NCI-H2196 (cell line): ENCODE results near the gene NXN.
"Not testable (repeated sequence)": the region's sequence is repeated elsewhere in the genome, so short reads cannot be mapped to it uniquely, and the experiment has no call there.

Experiments
- DNase-seq: peaks from one replicate; lab custom pipeline; 2025; ENCODE audit not compliant: unreplicated experiment; lab: John Stamatoyannopoulos, UW

NXN gene

GRCh38 chr17:1007310-1008007 lies 27.9 kb upstream of the NXN start:
- DNase-seq: no peak

- peak; percentile 14 for DNase-seq
These were observed 26.5 kb upstream of the NXN start for GRCh38 chr17:1006054-1006453.

- DNase-seq: peak; percentile 48
These were observed 25.9 kb upstream of the NXN start for GRCh38 chr17:1005361-1005946.

GRCh38 chr17:1004769-1005295 lies 25.3 kb upstream of the NXN start:
- no peak for DNase-seq

GRCh38 chr17:1003972-1004768 lies 24.6 kb upstream of the NXN start:
- no peak for DNase-seq

GRCh38 chr17:1003633-1003971 lies 24.0 kb upstream of the NXN start:
- DNase-seq: no peak

- DNase-seq: no peak
These were observed 23.4 kb upstream of the NXN start for GRCh38 chr17:1002771-1003555.

- no peak for DNase-seq
These were observed 22.8 kb upstream of the NXN start for GRCh38 chr17:1002412-1002753.

GRCh38 chr17:1001640-1002411 lies 22.2 kb upstream of the NXN start:
- DNase-seq: no peak

- DNase-seq: no peak
These were observed 21.3 kb upstream of the NXN start for GRCh38 chr17:1000597-1001461.

- no peak for DNase-seq
These were observed 18.5 kb upstream of the NXN start for GRCh38 chr17:998111-998510.

- DNase-seq: peak; percentile 90
These were observed 17.2 kb upstream of the NXN start, which contains the start of gene TIMM22 for GRCh38 chr17:996554-997344. TSS of gene TIMM22 (plus strand) at chr17:997129. CDS start at chr17:997143, 14 bp downstream.

- not testable (repeated sequence) for DNase-seq
These were observed 15.7 kb upstream of the NXN start for GRCh38 chr17:995324-995723.

GRCh38 chr17:992933-993332 lies 13.4 kb upstream of the NXN start:
- DNase-seq: no peak

GRCh38 chr17:988561-988960 lies 9.0 kb upstream of the NXN start:
- no peak for DNase-seq

- DNase-seq: no peak
These were observed 8.4 kb upstream of the NXN start for GRCh38 chr17:987931-988330.

GRCh38 chr17:986322-986929 lies 6.8 kb upstream of the NXN start:
- DNase-seq: no peak

- no peak for DNase-seq
These were observed 4.3 kb upstream of the NXN start for GRCh38 chr17:983921-984320.
